ENCODE results near the gene NOS1AP. TPM values are rescaled to one million over a fixed set of nuclear protein-coding genes. Genes with fewer than 3 reads are reported as not detected.
A peak's percentile ranks its signal among the peaks of the same experiment; 100 is the strongest.

NOS1AP gene
- total and polyA plus RNA-seq, 8 donors: 2.2 to 6.2 (median 3.3) TPM

DNA sequence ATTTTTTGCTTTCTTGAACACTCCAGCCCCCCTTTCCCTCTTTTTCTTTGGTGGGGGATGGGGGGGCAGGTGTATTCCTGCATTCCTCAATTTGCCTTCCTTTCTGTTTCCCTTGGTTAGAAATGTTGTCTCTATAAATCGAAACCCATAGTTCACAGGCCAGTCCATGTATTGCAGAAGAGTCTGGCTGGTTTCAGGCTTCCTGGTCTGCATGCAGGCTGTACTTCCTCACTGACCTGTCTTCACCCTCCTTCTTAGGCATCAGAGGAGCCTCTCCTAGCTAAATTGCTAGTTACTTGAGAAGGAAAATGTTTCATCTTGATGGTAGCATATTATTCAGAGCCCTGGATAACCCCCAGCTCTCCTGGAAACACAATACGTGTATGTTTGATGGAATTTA is 167.1 kb downstream of the NOS1AP start:
- no peaks in the 10 kb centered on the region for H3K9me3 ChIP-seq
- intact Hi-C loops (cut with DNase I): no loop called here
- TF ChIP-seq, protein P1, sequence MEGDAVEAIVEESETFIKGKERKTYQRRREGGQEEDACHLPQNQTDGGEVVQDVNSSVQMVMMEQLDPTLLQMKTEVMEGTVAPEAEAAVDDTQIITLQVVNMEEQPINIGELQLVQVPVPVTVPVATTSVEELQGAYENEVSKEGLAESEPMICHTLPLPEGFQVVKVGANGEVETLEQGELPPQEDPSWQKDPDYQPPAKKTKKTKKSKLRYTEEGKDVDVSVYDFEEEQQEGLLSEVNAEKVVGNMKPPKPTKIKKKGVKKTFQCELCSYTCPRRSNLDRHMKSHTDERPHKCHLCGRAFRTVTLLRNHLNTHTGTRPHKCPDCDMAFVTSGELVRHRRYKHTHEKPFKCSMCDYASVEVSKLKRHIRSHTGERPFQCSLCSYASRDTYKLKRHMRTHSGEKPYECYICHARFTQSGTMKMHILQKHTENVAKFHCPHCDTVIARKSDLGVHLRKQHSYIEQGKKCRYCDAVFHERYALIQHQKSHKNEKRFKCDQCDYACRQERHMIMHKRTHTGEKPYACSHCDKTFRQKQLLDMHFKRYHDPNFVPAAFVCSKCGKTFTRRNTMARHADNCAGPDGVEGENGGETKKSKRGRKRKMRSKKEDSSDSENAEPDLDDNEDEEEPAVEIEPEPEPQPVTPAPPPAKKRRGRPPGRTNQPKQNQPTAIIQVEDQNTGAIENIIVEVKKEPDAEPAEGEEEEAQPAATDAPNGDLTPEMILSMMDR (IDR thresholded peaks at IDR 0.05): no peak
- peaks cover 0 to 26% of the 10 kb centered on the region in 2 donors for H3K4me1 ChIP-seq
- no peaks in the 10 kb centered on the region for H3K27me3 ChIP-seq
- no peak overlapping the region for H3K4me3 ChIP-seq
- peak overlapping the region in 1 of 2 donors; percentile 64 for H3K27ac ChIP-seq
- DNase-seq (no peak), ATAC-seq (peak; percentile 58)
- no peaks in the 10 kb centered on the region for H3K36me3 ChIP-seq

GRCh38 chr1:162240577-162240976 is 171.1 kb downstream of the NOS1AP start:
- ATAC-seq (no peak), DNase-seq (no peak)
- intact Hi-C loops (cut with DNase I): no loop called here

GRCh38 chr1:162242804-162243203 is 173.3 kb downstream of the NOS1AP start:
- intact Hi-C loops (cut with DNase I): no loop called here
- Histone ChIP-seq H3K4me1 (no peaks in the 10 kb centered on the region), H3K36me3 (no peaks in the 10 kb centered on the region), H3K4me3 (no peak overlapping the region), H3K9me3 (no peaks in the 10 kb centered on the region), H3K27me3 (no peaks in the 10 kb centered on the region), H3K27ac (no peak overlapping the region)
- TF ChIP-seq, protein P1 (IDR thresholded peaks at IDR 0.05): no peak
- DNase-seq (no peak), ATAC-seq (no peak)

More at GRCh38 chr1:162240577-162240976, 171.1 kb downstream of the NOS1AP start:
- Histone ChIP-seq H3K4me1 (peaks cover 0 to 14% of the 10 kb centered on the region in 2 donors), H3K4me3 (no peak overlapping the region), H3K9me3 (no peaks in the 10 kb centered on the region), H3K36me3 (no peaks in the 10 kb centered on the region), H3K27ac (no peak overlapping the region), H3K27me3 (no peaks in the 10 kb centered on the region)
- TF ChIP-seq, protein P1 (IDR thresholded peaks at IDR 0.05): no peak

DNA sequence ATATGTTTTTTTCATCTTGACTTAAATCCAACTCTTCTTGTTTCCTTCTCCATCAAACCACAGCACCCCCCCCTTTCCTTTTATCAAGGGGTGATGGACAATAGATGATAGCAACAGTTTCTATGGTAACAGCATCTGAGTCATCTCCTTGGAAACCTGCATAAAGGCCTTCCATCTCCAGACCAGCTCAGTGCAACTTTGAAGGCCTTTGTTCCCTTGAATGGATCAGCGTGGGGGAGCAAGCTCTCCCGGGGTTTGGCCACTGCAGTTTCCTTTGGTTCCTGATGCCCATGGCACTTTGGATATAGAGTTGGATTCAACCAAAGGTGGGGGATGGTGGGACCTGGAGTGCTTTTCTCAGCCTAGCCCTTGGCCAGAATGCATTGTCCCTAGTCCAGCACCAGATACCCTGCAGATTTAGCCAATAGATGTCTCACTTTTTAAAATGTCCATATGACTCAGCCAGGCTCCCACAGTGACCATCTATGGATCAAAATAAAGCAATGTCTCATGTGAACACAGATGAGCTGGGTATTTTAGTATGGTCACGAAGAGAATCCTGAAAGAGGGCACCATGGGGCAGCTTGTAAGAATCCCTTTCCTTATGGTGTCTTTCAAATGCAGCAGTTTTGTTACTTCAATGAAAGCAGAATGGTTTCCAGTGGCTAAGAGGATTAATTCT is 179.5 kb downstream of the NOS1AP start:
- ATAC-seq (no peak), DNase-seq (no peak)
- intact Hi-C loops (cut with DNase I): no loop called here
- no peak overlapping the region for H3K27ac ChIP-seq
- no peaks in the 10 kb centered on the region for H3K27me3 ChIP-seq
- no peaks in the 10 kb centered on the region for H3K4me1 ChIP-seq
- H3K9me3 ChIP-seq: no peaks in the 10 kb centered on the region
- no peak overlapping the region for H3K4me3 ChIP-seq
- H3K36me3 ChIP-seq: no peaks in the 10 kb centered on the region
- TF ChIP-seq, protein P1 (IDR thresholded peaks at IDR 0.05): no peak

DNA sequence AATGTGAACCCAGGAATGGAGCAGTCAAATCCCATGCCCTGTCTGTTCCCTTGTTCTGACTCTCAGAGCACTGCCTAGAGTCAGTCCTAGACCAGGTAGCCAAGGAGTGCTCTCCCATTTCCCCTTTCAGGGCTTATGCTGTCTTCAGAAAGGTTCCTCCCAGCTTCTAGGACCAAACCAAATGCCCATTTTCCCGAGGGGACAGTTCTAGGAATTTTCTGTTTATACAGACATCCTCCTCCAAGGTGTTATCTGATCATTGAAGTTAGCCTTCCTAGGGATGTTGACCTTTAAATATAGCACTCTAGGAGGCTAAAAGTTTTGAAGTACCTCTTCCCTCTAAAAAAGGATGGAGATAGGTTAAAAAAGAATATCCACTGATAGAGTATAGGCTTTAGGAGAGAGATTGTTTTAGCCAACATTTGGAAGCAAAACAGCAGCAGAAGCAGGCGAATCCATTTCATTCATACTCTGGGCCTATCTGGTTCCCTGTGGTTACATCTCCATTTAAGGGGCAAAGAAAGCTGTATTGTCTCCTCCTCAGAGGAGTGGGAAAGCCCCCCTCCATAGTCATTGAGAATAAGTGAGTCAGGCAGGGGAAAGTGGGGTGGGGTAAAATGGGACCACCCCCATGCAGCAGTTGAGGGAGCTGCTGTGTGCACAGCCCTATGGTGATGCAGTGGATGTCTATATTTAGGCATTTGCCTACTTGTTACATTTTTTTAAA is 180.7 kb downstream of the NOS1AP start:
- TF ChIP-seq, protein P1 (IDR thresholded peaks at IDR 0.05): no peak
- DNase-seq (no peak), ATAC-seq (no peak)
- Histone ChIP-seq H3K27me3 (no peaks in the 10 kb centered on the region), H3K4me1 (peaks cover 0 to 6% of the 10 kb centered on the region in 2 donors), H3K4me3 (no peak overlapping the region), H3K27ac (no peak overlapping the region), H3K9me3 (no peaks in the 10 kb centered on the region), H3K36me3 (no peaks in the 10 kb centered on the region)
- intact Hi-C loops (cut with DNase I): no loop called here
